K562 (cell line): ENCODE data around the gene LAMA5. TPM values are rescaled to one million over a fixed set of nuclear protein-coding genes. Genes with fewer than 3 reads are reported as not detected.

ENCODE experiments used
- CBX3 ChIP-seq, 2 experiments: IDR thresholded peaks; 1 replicate in 1 of 2; 2 replicates in 1 of 2; pipeline ENCODE4 v1.6.1; 2012; ENCODE audit warnings: inconsistent platforms in 2 of 2, low read length in 2 of 2, borderline replicate concordance in 1 of 2, control low read depth in 1 of 2
- CUX1 ChIP-seq: fragments of 200-800 bp; sonication (Bioruptor generic); IDR thresholded peaks from 2 replicates; pipeline ENCODE4 v1.6.1; 2016; ENCODE audit warnings: missing genetic modification characterization, missing compliant biosample characterization
- IRF9 ChIP-seq: fragments of 450-650 bp; IDR thresholded peaks from 2 replicates; pipeline ENCODE4 v1.6.1; 2016; ENCODE audit warnings: missing biosample characterization, missing genetic modification characterization
- NONO ChIP-seq, 2 experiments: fragments of 200-400 bp in 1 of 2; fragments of 450-650 bp in 1 of 2; formaldehyde crosslinking in 1 of 2; IDR thresholded peaks; 2 replicates each; pipeline ENCODE4 v1.6.1; 2017; ENCODE audit warnings: low read depth in 2 of 2, mild to moderate bottlenecking in 2 of 2, moderate library complexity in 2 of 2, low read length in 1 of 2
- OTX1 ChIP-seq: fragments of 450-650 bp; formaldehyde crosslinking; IDR thresholded peaks from 2 replicates; pipeline ENCODE4 v1.4.0; 2022; ENCODE audit warnings: mild to moderate bottlenecking
- RHOXF2B ChIP-seq: fragments of 250-450 bp; sonication (Bioruptor Pico); conservative IDR thresholded peaks from 2 replicates; pipeline ENCODE4 v1.5.1; 2021
- SMAD4 ChIP-seq: fragments of 250-450 bp; sonication (Bioruptor Pico); conservative IDR thresholded peaks from 2 replicates; pipeline ENCODE4 v1.8.0; 2021; ENCODE audit warnings: inconsistent platforms, mild to moderate bottlenecking, moderate library complexity
- SP2 ChIP-seq: IDR thresholded peaks from 2 replicates; pipeline ENCODE4 v1.6.1; 2011; ENCODE audit warnings: mild to moderate bottlenecking, low read depth, low read length, moderate library complexity; ENCODE audit not compliant: poor library complexity, severe bottlenecking; ENCODE audit errors: extremely low read depth
- SREBF1 ChIP-seq: fragments of 150-350 bp; IDR thresholded peaks from 2 replicates; pipeline ENCODE4 v1.6.1; 2014; ENCODE audit warnings: antibody characterized with exemption, low read depth, low read length, borderline replicate concordance
- TBP ChIP-seq: optimal IDR thresholded peaks from 2 replicates; pipeline ENCODE3; 2011; ENCODE audit warnings: low read depth, low read length, improper control_type of control experiment
- TCF7L2 ChIP-seq: fragments of 150-350 bp; IDR thresholded peaks from 2 replicates; pipeline ENCODE4 v1.6.1; 2016; ENCODE audit warnings: low read depth, mild to moderate bottlenecking, low read length, moderate library complexity
- YBX1 ChIP-seq: fragments of 450-650 bp; IDR thresholded peaks from 2 replicates; pipeline ENCODE4 v1.7.1; 2016; ENCODE audit warnings: mild to moderate bottlenecking
- ZBTB7A ChIP-seq: IDR thresholded peaks from 2 replicates; pipeline ENCODE4 v1.6.1; 2011; ENCODE audit warnings: low read depth, mild to moderate bottlenecking, low read length, moderate library complexity, borderline replicate concordance; ENCODE audit not compliant: control insufficient read depth
- ZNF121 ChIP-seq: sonication (generic); formaldehyde crosslinking; conservative IDR thresholded peaks from 2 replicates; pipeline ENCODE4 v1.8.0; 2022; ENCODE audit warnings: missing genetic modification reagents
- polyA plus RNA-seq, 8 experiments: library from polyadenylated mRNA; depleted of rRNA in 4 of 8; stranded (reverse) in 5 of 8; unstranded in 3 of 8; fragments of >200 nt; fragmentation: Nextera tagmentation in 2 of 8; fragmentation: Illumina TruSeq in 1 of 8; extraction: Ambion mirVana in 2 of 8; extraction: Trizol in 1 of 8; gene quantifications; 2 replicates each; pipeline versions ENCODE4 v1.2.1 to v1.2.3, GENCODE V29; 2011 to 2014; ENCODE audit warnings: inconsistent platforms in 1 of 8, missing spikeins in 1 of 8
- total RNA-seq, 7 experiments: library from RNA; depleted of rRNA in 6 of 7; stranded (reverse); fragments of >200 nt in 6 of 7; fragmentation: Illumina TruSeq in 2 of 7; extraction: Trizol in 2 of 7; gene quantifications; 2 replicates each; pipeline versions ENCODE4 v1.2.1 to v1.2.3, GENCODE V29; 2011 to 2021; ENCODE audit warnings: low replicate concordance in 1 of 7
- TF ChIP-seq, protein P1 (sequence below): sonication (generic); formaldehyde crosslinking; IDR thresholded peaks from 2 replicates; pipeline ENCODE4 v1.8.0; 2022; ENCODE audit warnings: mild to moderate bottlenecking, missing genetic modification reagents, borderline replicate concordance
- TF ChIP-seq, protein P2 (sequence below): sonication (generic); formaldehyde crosslinking; IDR thresholded peaks from 2 replicates; pipeline ENCODE4 v1.8.1; 2022; ENCODE audit warnings: missing genetic modification reagents

LAMA5 gene
- total and polyA plus RNA-seq, 9 of the 15 experiments (the other 6 are each of a cell fraction or from before 2014, with no cell fraction given): 0.31 to 101 (median 7.8) TPM

GRCh38 chr20:62301773-62302340 is 65.3 kb downstream of the LAMA5 start (continued):
- TF ChIP-seq CUX1: no peak
- TF ChIP-seq SREBF1: peak; percentile 44; the same call in 1 of the 2 replicates
- TF ChIP-seq TBP: peak; percentile 54
- peak in 1 of 2 experiments; percentile 82; a peak in 1 of 3 replicates for TF ChIP-seq CBX3 (IDR thresholded peaks at IDR 0.05; ENCODE audit: borderline replicate concordance in 1 of 2, low read length in 2 of 2)
- TF ChIP-seq TCF7L2: peak; percentile 27; the same call in 1 of the 2 replicates
- TF ChIP-seq IRF9 (tag): peak; percentile 65; the same call in 1 of the 2 replicates
- TF ChIP-seq, protein P1, sequence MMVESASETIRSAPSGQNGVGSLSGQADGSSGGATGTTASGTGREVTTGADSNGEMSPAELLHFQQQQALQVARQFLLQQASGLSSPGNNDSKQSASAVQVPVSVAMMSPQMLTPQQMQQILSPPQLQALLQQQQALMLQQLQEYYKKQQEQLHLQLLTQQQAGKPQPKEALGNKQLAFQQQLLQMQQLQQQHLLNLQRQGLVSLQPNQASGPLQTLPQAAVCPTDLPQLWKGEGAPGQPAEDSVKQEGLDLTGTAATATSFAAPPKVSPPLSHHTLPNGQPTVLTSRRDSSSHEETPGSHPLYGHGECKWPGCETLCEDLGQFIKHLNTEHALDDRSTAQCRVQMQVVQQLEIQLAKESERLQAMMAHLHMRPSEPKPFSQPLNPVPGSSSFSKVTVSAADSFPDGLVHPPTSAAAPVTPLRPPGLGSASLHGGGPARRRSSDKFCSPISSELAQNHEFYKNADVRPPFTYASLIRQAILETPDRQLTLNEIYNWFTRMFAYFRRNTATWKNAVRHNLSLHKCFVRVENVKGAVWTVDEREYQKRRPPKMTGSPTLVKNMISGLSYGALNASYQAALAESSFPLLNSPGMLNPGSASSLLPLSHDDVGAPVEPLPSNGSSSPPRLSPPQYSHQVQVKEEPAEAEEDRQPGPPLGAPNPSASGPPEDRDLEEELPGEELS (CRISPR knock-in tag): no peak
- TF ChIP-seq YBX1: no peak
- TF ChIP-seq, protein P2, sequence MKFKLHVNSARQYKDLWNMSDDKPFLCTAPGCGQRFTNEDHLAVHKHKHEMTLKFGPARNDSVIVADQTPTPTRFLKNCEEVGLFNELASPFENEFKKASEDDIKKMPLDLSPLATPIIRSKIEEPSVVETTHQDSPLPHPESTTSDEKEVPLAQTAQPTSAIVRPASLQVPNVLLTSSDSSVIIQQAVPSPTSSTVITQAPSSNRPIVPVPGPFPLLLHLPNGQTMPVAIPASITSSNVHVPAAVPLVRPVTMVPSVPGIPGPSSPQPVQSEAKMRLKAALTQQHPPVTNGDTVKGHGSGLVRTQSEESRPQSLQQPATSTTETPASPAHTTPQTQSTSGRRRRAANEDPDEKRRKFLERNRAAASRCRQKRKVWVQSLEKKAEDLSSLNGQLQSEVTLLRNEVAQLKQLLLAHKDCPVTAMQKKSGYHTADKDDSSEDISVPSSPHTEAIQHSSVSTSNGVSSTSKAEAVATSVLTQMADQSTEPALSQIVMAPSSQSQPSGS (CRISPR knock-in tag): no peak
- TF ChIP-seq SP2: no peak
- no peak for TF ChIP-seq NONO (IDR thresholded peaks at IDR 0.05; ENCODE audit: low read depth in 2 of 2, low read length in 1 of 2)
- no peak for TF ChIP-seq ZNF121 (CRISPR knock-in tag)
- TF ChIP-seq SMAD4: peak; percentile 67
- 0 out of 2 replicates have a peak, but pooled peaks have one; percentile 13 for TF ChIP-seq OTX1 (CRISPR knock-in tag)
- no peak for TF ChIP-seq RHOXF2B
- peak; percentile 87; the same call in 1 of the 2 replicates for TF ChIP-seq ZBTB7A
